ENCODE measurements around the gene UBB. TPM values are rescaled to one million over a fixed set of nuclear protein-coding genes. Genes with fewer than 3 reads are reported as not detected.
"Not testable (repeated sequence)": the region's sequence is repeated elsewhere in the genome, so short reads cannot be mapped to it uniquely, and the experiment has no call there.

Gene UBB
- total RNA-seq, 1 donor from 2014 or later: 1,207 TPM

DNA sequence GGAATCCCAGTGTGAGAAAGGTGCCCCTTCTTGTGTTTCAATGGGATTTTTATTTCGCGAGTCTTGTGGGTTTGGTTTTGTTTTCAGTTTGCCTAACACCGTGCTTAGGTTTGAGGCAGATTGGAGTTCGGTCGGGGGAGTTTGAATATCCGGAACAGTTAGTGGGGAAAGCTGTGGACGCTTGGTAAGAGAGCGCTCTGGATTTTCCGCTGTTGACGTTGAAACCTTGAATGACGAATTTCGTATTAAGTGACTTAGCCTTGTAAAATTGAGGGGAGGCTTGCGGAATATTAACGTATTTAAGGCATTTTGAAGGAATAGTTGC, 567 bp downstream of the UBB start:
- H3K27ac Mint-ChIP-seq (ENCODE audit: unreplicated experiment): peak overlapping the region; percentile 100
- DNase-seq (ENCODE audit: extremely low spot score, unreplicated experiment): no peak
- H3K36me3 Mint-ChIP-seq (ENCODE audit: unreplicated experiment): peaks cover 24% of the 10 kb centered on the region
- no peaks in the 10 kb centered on the region for H3K27me3 Mint-ChIP-seq (ENCODE audit: unreplicated experiment)
- peaks cover 27% of the 10 kb centered on the region for H3K4me1 Mint-ChIP-seq (ENCODE audit: unreplicated experiment)
- H3K4me3 Mint-ChIP-seq (ENCODE audit: unreplicated experiment): peak overlapping the region; percentile 88
- no peaks in the 10 kb centered on the region for H3K9me3 Mint-ChIP-seq (ENCODE audit: unreplicated experiment)
- TF ChIP-seq, protein P1, sequence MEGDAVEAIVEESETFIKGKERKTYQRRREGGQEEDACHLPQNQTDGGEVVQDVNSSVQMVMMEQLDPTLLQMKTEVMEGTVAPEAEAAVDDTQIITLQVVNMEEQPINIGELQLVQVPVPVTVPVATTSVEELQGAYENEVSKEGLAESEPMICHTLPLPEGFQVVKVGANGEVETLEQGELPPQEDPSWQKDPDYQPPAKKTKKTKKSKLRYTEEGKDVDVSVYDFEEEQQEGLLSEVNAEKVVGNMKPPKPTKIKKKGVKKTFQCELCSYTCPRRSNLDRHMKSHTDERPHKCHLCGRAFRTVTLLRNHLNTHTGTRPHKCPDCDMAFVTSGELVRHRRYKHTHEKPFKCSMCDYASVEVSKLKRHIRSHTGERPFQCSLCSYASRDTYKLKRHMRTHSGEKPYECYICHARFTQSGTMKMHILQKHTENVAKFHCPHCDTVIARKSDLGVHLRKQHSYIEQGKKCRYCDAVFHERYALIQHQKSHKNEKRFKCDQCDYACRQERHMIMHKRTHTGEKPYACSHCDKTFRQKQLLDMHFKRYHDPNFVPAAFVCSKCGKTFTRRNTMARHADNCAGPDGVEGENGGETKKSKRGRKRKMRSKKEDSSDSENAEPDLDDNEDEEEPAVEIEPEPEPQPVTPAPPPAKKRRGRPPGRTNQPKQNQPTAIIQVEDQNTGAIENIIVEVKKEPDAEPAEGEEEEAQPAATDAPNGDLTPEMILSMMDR (IDR thresholded peaks at IDR 0.05): no peak

DNA sequence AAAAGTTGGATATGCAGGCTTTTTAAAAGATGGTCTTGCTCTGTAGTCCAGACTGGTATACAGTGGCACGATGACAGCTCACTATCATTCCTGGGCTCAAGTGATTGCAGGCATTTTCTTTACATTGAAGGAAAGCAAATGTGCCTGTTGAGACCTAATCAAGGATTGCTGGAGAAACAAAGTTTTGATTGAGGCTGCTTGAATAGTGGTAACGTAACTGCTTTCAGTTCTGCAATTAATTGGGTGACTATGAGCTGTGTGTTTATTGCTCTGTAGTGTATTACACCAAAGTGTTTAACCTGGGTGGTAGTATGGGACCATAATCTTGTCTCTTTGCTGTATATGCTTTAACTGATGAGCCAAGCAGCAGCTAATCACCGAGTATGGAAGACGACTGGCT, 2.3 kb downstream of the UBB start:
- H3K27ac Mint-ChIP-seq (ENCODE audit: unreplicated experiment): no peak overlapping the region
- H3K4me3 Mint-ChIP-seq (ENCODE audit: unreplicated experiment): peak overlapping the region; percentile 47
- TF ChIP-seq, protein P1 (IDR thresholded peaks at IDR 0.05): no peak
- H3K27me3 Mint-ChIP-seq (ENCODE audit: unreplicated experiment): no peaks in the 10 kb centered on the region
- DNase-seq (ENCODE audit: extremely low spot score, unreplicated experiment): no peak
- peaks cover 24% of the 10 kb centered on the region for H3K36me3 Mint-ChIP-seq (ENCODE audit: unreplicated experiment)
- H3K9me3 Mint-ChIP-seq (ENCODE audit: unreplicated experiment): no peaks in the 10 kb centered on the region
- H3K4me1 Mint-ChIP-seq (ENCODE audit: unreplicated experiment): peaks cover 37% of the 10 kb centered on the region

DNA sequence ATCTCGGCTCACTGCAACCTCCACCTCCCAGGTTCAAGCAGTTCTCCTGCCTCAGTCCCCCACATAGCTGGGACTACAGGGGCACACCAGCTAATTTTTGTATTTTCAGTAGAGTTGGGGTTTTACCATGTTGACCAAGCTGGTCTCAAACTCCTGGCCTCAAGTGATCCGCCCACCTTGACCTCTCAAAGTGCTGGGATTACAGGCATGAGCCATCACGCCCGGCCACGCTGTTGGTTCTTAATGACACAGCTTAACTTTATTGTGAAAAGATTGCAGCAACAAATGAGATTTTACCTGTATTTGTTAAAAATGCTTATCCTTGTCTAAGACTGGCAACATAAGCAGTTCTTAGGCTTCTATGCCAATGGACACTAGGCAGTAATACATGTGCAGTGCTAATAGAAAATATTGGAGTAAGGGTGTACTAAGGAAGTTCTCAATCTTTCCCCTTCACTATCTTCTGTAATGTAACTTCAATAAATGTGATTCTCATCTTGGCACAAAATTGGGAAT, 2.9 kb downstream of the UBB start:
- peaks cover 24% of the 10 kb centered on the region for H3K36me3 Mint-ChIP-seq (ENCODE audit: unreplicated experiment)
- no peaks in the 10 kb centered on the region for H3K27me3 Mint-ChIP-seq (ENCODE audit: unreplicated experiment)
- DNase-seq (ENCODE audit: extremely low spot score, unreplicated experiment): no peak
- peak overlapping the region; percentile 23 for H3K4me3 Mint-ChIP-seq (ENCODE audit: unreplicated experiment)
- peaks cover 37% of the 10 kb centered on the region for H3K4me1 Mint-ChIP-seq (ENCODE audit: unreplicated experiment)
- no peaks in the 10 kb centered on the region for H3K9me3 Mint-ChIP-seq (ENCODE audit: unreplicated experiment)
- TF ChIP-seq, protein P1 (IDR thresholded peaks at IDR 0.05): no peak
- no peak overlapping the region for H3K27ac Mint-ChIP-seq (ENCODE audit: unreplicated experiment)

DNA sequence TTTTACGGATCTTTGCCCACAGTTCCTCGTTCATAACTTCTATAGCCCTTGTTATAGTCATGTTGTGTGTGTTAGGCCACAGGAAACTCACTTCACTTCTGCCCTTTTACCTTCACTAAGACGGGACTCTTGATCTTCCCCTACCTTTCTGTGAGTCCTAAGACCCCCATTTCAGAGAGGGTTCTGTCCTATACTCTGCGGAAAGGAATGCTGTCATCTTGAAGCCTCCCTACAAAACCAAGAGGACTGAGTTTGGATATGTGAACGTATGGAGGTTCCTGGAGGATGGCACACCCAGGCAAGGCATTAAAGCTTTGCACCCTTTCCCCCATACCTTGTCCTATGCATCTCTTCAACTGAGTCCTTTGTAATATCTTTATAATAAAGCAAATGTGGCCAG, 3.7 kb downstream of the UBB start:
- no peaks in the 10 kb centered on the region for H3K9me3 Mint-ChIP-seq (ENCODE audit: unreplicated experiment)

DNA sequence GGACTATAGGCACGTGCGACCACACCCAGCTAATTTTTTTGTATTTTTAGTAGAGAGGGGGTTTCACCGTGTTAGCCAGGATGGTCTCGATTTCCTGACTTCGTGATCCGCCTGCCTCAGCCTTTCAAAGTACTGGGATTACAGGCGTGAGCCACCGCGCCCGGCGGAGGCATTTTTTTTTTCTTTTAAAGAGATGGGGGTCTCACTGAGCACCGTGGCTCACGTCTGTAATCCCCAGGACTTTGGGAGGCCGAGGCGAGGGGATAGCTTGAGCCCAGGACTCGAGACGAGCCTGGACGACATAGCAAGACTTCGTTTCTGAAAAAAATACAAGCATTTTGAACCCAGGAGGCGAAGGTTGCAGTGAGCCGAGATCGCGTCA, 5.2 kb downstream of the UBB start:
- not testable (repeated sequence) for H3K27me3 Mint-ChIP-seq (ENCODE audit: unreplicated experiment); H3K9me3 Mint-ChIP-seq (ENCODE audit: unreplicated experiment); H3K27ac Mint-ChIP-seq (ENCODE audit: unreplicated experiment); DNase-seq (ENCODE audit: extremely low spot score, unreplicated experiment)
- Mint-ChIP-seq H3K36me3 (ENCODE audit: unreplicated experiment) (peaks cover 24% of the 10 kb centered on the region), H3K4me1 (ENCODE audit: unreplicated experiment) (peaks cover 36% of the 10 kb centered on the region), H3K4me3 (ENCODE audit: unreplicated experiment) (peak overlapping the region; percentile 83)

More for the DNA sequence above, 3.7 kb downstream of the UBB start:
- H3K27me3 Mint-ChIP-seq (ENCODE audit: unreplicated experiment): no peaks in the 10 kb centered on the region
- peaks cover 24% of the 10 kb centered on the region for H3K36me3 Mint-ChIP-seq (ENCODE audit: unreplicated experiment)
- no peak overlapping the region for H3K4me3 Mint-ChIP-seq (ENCODE audit: unreplicated experiment)
- TF ChIP-seq, protein P1 (IDR thresholded peaks at IDR 0.05): no peak
- DNase-seq (ENCODE audit: extremely low spot score, unreplicated experiment): no peak
- peaks cover 37% of the 10 kb centered on the region for H3K4me1 Mint-ChIP-seq (ENCODE audit: unreplicated experiment)
- no peak overlapping the region for H3K27ac Mint-ChIP-seq (ENCODE audit: unreplicated experiment)

DNA sequence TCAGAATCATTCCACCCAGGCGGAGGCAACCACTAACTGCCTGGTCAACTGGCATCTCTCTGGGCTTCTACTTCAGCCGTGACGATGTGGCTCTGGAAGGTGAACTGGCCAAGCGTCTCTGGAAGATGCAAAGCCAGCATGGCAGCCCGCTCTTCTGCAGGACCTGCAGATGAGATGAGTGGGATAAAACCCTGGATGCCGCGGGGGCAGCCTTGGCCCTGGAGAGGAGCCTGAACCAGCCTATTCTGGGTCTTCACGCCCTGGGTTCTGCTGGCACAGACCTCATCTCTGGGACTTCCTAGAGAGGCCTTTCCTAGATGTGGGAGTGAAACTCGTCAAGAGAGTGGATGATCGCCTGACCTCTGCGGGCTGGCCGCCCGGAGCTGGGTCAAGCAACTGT, 10.6 kb downstream of the UBB start:
- H3K9me3 Mint-ChIP-seq (ENCODE audit: unreplicated experiment): no peaks in the 10 kb centered on the region
- H3K4me1 Mint-ChIP-seq (ENCODE audit: unreplicated experiment): peaks cover 10% of the 10 kb centered on the region
- TF ChIP-seq, protein P1 (IDR thresholded peaks at IDR 0.05): no peak
- no peak for DNase-seq (ENCODE audit: extremely low spot score, unreplicated experiment)
- H3K27me3 Mint-ChIP-seq (ENCODE audit: unreplicated experiment): no peaks in the 10 kb centered on the region
- no peaks in the 10 kb centered on the region for H3K36me3 Mint-ChIP-seq (ENCODE audit: unreplicated experiment)
- no peak overlapping the region for H3K27ac Mint-ChIP-seq (ENCODE audit: unreplicated experiment)
- H3K4me3 Mint-ChIP-seq (ENCODE audit: unreplicated experiment): no peak overlapping the region

DNA sequence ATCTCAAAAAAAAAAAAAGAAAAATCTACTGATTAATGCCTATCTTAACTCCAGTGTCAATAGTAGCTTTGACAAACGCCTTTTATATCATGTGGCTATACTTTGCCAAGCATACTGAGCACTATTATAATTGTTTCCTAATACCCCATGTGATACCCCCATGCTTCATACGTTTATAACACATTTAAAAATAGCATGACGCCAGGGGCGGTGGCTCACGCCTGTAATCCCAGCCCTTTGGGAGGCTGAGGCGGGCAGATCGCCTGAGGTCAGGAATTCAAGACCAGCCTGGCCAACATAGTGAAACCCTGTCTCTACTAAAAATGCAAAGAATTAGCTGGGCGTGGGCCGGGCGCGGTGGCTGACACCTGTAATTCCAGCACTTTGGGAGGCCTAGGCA, 11.6 kb downstream of the UBB start:
- not testable (repeated sequence) for H3K4me3 Mint-ChIP-seq (ENCODE audit: unreplicated experiment); H3K9me3 Mint-ChIP-seq (ENCODE audit: unreplicated experiment); H3K36me3 Mint-ChIP-seq (ENCODE audit: unreplicated experiment); H3K27me3 Mint-ChIP-seq (ENCODE audit: unreplicated experiment); H3K4me1 Mint-ChIP-seq (ENCODE audit: unreplicated experiment); H3K27ac Mint-ChIP-seq (ENCODE audit: unreplicated experiment); DNase-seq (ENCODE audit: extremely low spot score, unreplicated experiment)

DNA sequence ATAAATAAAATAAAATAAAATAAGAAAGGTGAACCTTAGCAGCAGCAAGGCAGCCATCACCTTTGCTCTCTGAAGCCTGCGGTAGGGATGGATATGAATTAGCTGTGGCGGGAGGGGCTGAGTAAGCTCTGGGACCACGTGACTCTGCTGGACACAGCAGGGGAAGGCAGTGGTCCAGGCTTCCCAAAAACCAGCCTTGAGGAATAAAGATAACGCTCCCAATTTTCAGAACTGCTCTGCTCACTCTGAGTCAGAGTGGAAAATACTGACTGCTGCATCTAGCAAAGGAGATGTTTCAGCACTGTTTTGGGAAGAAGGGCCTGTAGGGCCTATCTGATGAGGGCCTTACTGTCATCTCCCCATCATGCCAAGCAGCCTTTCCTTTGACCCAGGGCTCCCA, 15.0 kb downstream of the UBB start:
- not testable (repeated sequence) for DNase-seq (ENCODE audit: extremely low spot score, unreplicated experiment); H3K9me3 Mint-ChIP-seq (ENCODE audit: unreplicated experiment); H3K36me3 Mint-ChIP-seq (ENCODE audit: unreplicated experiment)

More for the DNA sequence above, 15.0 kb downstream of the UBB start:
- H3K27me3 Mint-ChIP-seq (ENCODE audit: unreplicated experiment); H3K4me3 Mint-ChIP-seq (ENCODE audit: unreplicated experiment); H3K27ac Mint-ChIP-seq (ENCODE audit: unreplicated experiment); H3K4me1 Mint-ChIP-seq (ENCODE audit: unreplicated experiment): not testable (repeated sequence)

All from osteocyte (in vitro differentiated cells).